Suppressor macrophage (primary cell): ENCODE data around the gene CDCP2.

Experiments used
- DNase-seq, 4 experiments: peaks; one replicate each; pipeline ENCODE4 v3.0.0-alpha.2; 2020 to 2022

CDCP2 gene

GRCh38 chr1:54086754-54087153 is 66.0 kb downstream of the CDCP2 start:
- no peak for DNase-seq

DNA sequence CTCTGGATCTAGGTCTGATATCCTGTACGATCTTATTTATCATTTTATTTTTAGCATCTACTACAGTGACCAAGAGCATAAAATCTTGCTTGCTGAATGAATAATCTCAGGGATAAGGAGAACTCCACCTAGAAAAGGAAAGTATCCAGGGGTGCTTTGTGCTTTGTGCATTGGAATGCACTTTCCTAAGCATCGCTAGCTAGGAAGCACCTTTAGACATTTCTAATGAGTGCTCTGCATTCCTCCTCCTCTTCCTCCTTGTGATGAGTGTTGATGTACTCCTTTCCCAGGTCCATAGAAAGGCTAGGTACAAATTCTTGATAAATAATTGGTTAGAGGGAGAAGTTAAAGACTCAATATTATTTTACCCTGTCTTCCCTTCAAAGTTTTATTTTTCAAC is 68.0 kb downstream of the CDCP2 start:
- DNase-seq, result no peak
